Astrocyte (in vitro differentiated cells and primary cell): Measurements from ENCODE around the gene SNX30. TPM values are rescaled to one million over a fixed set of nuclear protein-coding genes. Genes with fewer than 3 reads are reported as not detected.

Experiments
- DNase-seq: peaks from one replicate; pipeline ENCODE4 v3.0.0-alpha.2; 2010; ENCODE audit warnings: low read depth
- FAIRE-seq: peaks from 2 replicates; lab custom pipeline; 2011; peaks lifted over from hg19 to GRCh38; lab: Jason Lieb, UNC
- H2AFZ ChIP-seq: 2 replicates; pipeline ENCODE4 v1.6.0; 2012; ENCODE audit warnings: low read depth, low read length, inconsistent platforms
- H3K27ac ChIP-seq: 2 replicates; pipeline ENCODE4 v1.5.1; 2011; ENCODE audit warnings: low read depth, low read length, inconsistent platforms
- H3K27me3 ChIP-seq: 2 replicates; pipeline ENCODE4 v1.6.0; 2011; ENCODE audit warnings: low read length, inconsistent platforms; ENCODE audit not compliant: insufficient read depth
- H3K36me3 ChIP-seq: 2 replicates; pipeline ENCODE4 v1.5.1; 2011; ENCODE audit warnings: low read length, inconsistent platforms; ENCODE audit not compliant: insufficient read depth
- H3K4me1 ChIP-seq: 2 replicates; pipeline ENCODE4 v1.5.1; 2011; ENCODE audit warnings: low read length, inconsistent platforms; ENCODE audit not compliant: insufficient read depth
- H3K4me2 ChIP-seq: 2 replicates; pipeline ENCODE4 v1.6.0; 2012; ENCODE audit warnings: low read length, inconsistent platforms
- H3K4me3 ChIP-seq: 2 replicates; pipeline ENCODE4 v1.5.1; 2011; ENCODE audit warnings: low read depth, mild to moderate bottlenecking, low read length, inconsistent platforms; ENCODE audit not compliant: insufficient read depth
- H3K79me2 ChIP-seq: 2 replicates; pipeline ENCODE4 v1.6.0; 2012; ENCODE audit warnings: mild to moderate bottlenecking, low read length, inconsistent platforms; ENCODE audit not compliant: insufficient read depth
- H3K9ac ChIP-seq: 2 replicates; pipeline ENCODE4 v1.6.0; 2012; ENCODE audit warnings: mild to moderate bottlenecking, low read length, inconsistent platforms
- H3K9me3 ChIP-seq: 2 replicates; pipeline ENCODE4 v1.5.1; 2012; ENCODE audit warnings: low read depth, mild to moderate bottlenecking, low read length, inconsistent platforms; ENCODE audit not compliant: insufficient read depth
- H4K20me1 ChIP-seq: 2 replicates; pipeline ENCODE4 v1.6.0; 2012; ENCODE audit warnings: low read length, inconsistent platforms; ENCODE audit not compliant: insufficient read depth
- H3K27ac Mint-ChIP-seq: one replicate; pipeline ENCODE4 v1.8.0; 2021; ENCODE audit warnings: mild to moderate bottlenecking, mixed read lengths; ENCODE audit not compliant: unreplicated experiment
- H3K27me3 Mint-ChIP-seq: one replicate; pipeline ENCODE4 v1.8.0; 2021; ENCODE audit warnings: low read depth, mixed read lengths; ENCODE audit not compliant: unreplicated experiment
- H3K36me3 Mint-ChIP-seq: one replicate; pipeline ENCODE4 v1.8.0; 2021; ENCODE audit warnings: low read depth, mixed read lengths; ENCODE audit not compliant: unreplicated experiment
- H3K4me1 Mint-ChIP-seq: one replicate; pipeline ENCODE4 v1.8.0; 2021; ENCODE audit warnings: low read depth, mixed read lengths; ENCODE audit not compliant: unreplicated experiment
- H3K4me3 Mint-ChIP-seq: one replicate; pipeline ENCODE4 v1.8.0; 2021; ENCODE audit warnings: mild to moderate bottlenecking, moderate library complexity, mixed read lengths; ENCODE audit not compliant: unreplicated experiment
- H3K9me3 Mint-ChIP-seq: one replicate; pipeline ENCODE4 v1.8.0; 2021; ENCODE audit warnings: mild to moderate bottlenecking, mixed read lengths; ENCODE audit not compliant: unreplicated experiment
- EZH2 ChIP-seq: IDR thresholded peaks from 2 replicates; pipeline ENCODE4 v1.6.1; 2012; ENCODE audit warnings: mild to moderate bottlenecking, low read length, inconsistent platforms; ENCODE audit not compliant: insufficient read depth
- total RNA-seq: library from RNA; stranded (reverse); gene quantifications from 2 replicates; pipeline ENCODE4 v1.2.1, GENCODE V29; 2021
- TF ChIP-seq, protein P1 (sequence below): IDR thresholded peaks from 2 replicates; pipeline ENCODE4 v1.5.1; 2011; ENCODE audit warnings: low read depth, mild to moderate bottlenecking, inconsistent platforms, low read length, moderate library complexity; ENCODE audit not compliant: insufficient read depth

SNX30 gene
- total RNA-seq, 1 donor from 2014 or later, result 12.8 TPM

- Mint-ChIP-seq H3K27me3 (no peaks in the 10 kb centered on the region), H3K27ac (no peak overlapping the region), H3K4me1 (peaks cover 38% of the 10 kb centered on the region), H3K4me3 (peak overlapping the region; percentile 89), H3K9me3 (peaks cover 3% of the 10 kb centered on the region), H3K36me3 (no peaks in the 10 kb centered on the region)
- no peaks in the 10 kb centered on the region for H3K27me3 ChIP-seq
- no peak overlapping the region for H3K9ac ChIP-seq
- H4K20me1 ChIP-seq, result peaks cover 27% of the 10 kb centered on the region
- H3K4me1 ChIP-seq, result peaks cover 40% of the 10 kb centered on the region
- no peak overlapping the region for H3K27ac ChIP-seq
- TF ChIP-seq, protein P1, sequence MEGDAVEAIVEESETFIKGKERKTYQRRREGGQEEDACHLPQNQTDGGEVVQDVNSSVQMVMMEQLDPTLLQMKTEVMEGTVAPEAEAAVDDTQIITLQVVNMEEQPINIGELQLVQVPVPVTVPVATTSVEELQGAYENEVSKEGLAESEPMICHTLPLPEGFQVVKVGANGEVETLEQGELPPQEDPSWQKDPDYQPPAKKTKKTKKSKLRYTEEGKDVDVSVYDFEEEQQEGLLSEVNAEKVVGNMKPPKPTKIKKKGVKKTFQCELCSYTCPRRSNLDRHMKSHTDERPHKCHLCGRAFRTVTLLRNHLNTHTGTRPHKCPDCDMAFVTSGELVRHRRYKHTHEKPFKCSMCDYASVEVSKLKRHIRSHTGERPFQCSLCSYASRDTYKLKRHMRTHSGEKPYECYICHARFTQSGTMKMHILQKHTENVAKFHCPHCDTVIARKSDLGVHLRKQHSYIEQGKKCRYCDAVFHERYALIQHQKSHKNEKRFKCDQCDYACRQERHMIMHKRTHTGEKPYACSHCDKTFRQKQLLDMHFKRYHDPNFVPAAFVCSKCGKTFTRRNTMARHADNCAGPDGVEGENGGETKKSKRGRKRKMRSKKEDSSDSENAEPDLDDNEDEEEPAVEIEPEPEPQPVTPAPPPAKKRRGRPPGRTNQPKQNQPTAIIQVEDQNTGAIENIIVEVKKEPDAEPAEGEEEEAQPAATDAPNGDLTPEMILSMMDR, result no peak
- no peak for TF ChIP-seq EZH2
- H3K4me2 ChIP-seq, result peak overlapping the region; percentile 99
- no peaks in the 10 kb centered on the region for H3K9me3 ChIP-seq
- H3K79me2 ChIP-seq, result peaks cover 28% of the 10 kb centered on the region
- DNase-seq (no peak), FAIRE-seq (no peak)
- H3K4me3 ChIP-seq, result no peak overlapping the region
- H3K36me3 ChIP-seq, result no peaks in the 10 kb centered on the region
- no peak overlapping the region for H2AFZ ChIP-seq
Observed at GRCh38 chr9:112752334-112753125, 2.0 kb downstream of the SNX30 start.

GRCh38 chr9:112753725-112754124, 3.2 kb downstream of the SNX30 start:
- no peak for TF ChIP-seq EZH2
- Mint-ChIP-seq H3K4me1 (peaks cover 38% of the 10 kb centered on the region), H3K27ac (peak overlapping the region; percentile 83), H3K9me3 (peaks cover 3% of the 10 kb centered on the region), H3K4me3 (peak overlapping the region; percentile 47), H3K27me3 (no peaks in the 10 kb centered on the region), H3K36me3 (peaks cover 3% of the 10 kb centered on the region)
- H2AFZ ChIP-seq, result no peak overlapping the region
- no peak overlapping the region for H3K4me3 ChIP-seq
- H3K79me2 ChIP-seq, result peaks cover 31% of the 10 kb centered on the region
- no peak overlapping the region for H3K9ac ChIP-seq
- FAIRE-seq, result peak; percentile 83
- peak; percentile 94 for DNase-seq
- H3K9me3 ChIP-seq, result no peaks in the 10 kb centered on the region
- H3K4me2 ChIP-seq, result peak overlapping the region; percentile 63
- peaks cover 40% of the 10 kb centered on the region for H3K4me1 ChIP-seq
- peaks cover 33% of the 10 kb centered on the region for H4K20me1 ChIP-seq
- H3K27ac ChIP-seq, result peak overlapping the region; percentile 51
- no peaks in the 10 kb centered on the region for H3K27me3 ChIP-seq
- H3K36me3 ChIP-seq, result no peaks in the 10 kb centered on the region

GRCh38 chr9:112754578-112754977, 4.0 kb downstream of the SNX30 start:
- H3K27me3 ChIP-seq, result no peaks in the 10 kb centered on the region
- peaks cover 40% of the 10 kb centered on the region for H3K4me1 ChIP-seq
- peaks cover 3% of the 10 kb centered on the region for H3K36me3 Mint-ChIP-seq
- FAIRE-seq (peak; percentile 41), DNase-seq (peak; percentile 81)
- H2AFZ ChIP-seq, result no peak overlapping the region
- H3K27ac ChIP-seq, result no peak overlapping the region
- no peak overlapping the region for H3K9ac ChIP-seq
- TF ChIP-seq, protein P1, result no peak
- no peak for TF ChIP-seq EZH2
- H3K9me3 Mint-ChIP-seq, result peaks cover 3% of the 10 kb centered on the region
- H3K27ac Mint-ChIP-seq, result no peak overlapping the region
- no peaks in the 10 kb centered on the region for H3K9me3 ChIP-seq
- peaks cover 37% of the 10 kb centered on the region for H4K20me1 ChIP-seq
- peaks cover 34% of the 10 kb centered on the region for H3K79me2 ChIP-seq
- H3K27me3 Mint-ChIP-seq, result no peaks in the 10 kb centered on the region
- peak overlapping the region; percentile 63 for H3K4me2 ChIP-seq
- no peak overlapping the region for H3K4me3 ChIP-seq
- H3K4me1 Mint-ChIP-seq, result peaks cover 38% of the 10 kb centered on the region
- no peaks in the 10 kb centered on the region for H3K36me3 ChIP-seq
- no peak overlapping the region for H3K4me3 Mint-ChIP-seq
